HEK293T (cell line): ENCODE measurements around the gene POU1F1.
"Not testable (repeated sequence)": the region's sequence is repeated elsewhere in the genome, so short reads cannot be mapped to it uniquely, and the experiment has no call there.

Experiments used
- BHLHE40 ChIP-seq: fragments of 450-650 bp; IDR thresholded peaks from 2 replicates; pipeline ENCODE4 v1.6.1; 2016; ENCODE audit warnings: mild to moderate bottlenecking, moderate library complexity, borderline replicate concordance
- FOXK2 ChIP-seq: fragments of 450-650 bp; IDR thresholded peaks from 2 replicates; pipeline ENCODE4 v1.6.1; 2016; ENCODE audit warnings: mild to moderate bottlenecking
- HDGF ChIP-seq: fragments of 450-650 bp; IDR thresholded peaks from 2 replicates; pipeline ENCODE4 v1.6.1; 2017; ENCODE audit warnings: antibody characterized with exemption, borderline replicate concordance
- SP1 ChIP-seq: fragments of 450-650 bp; IDR thresholded peaks from 2 replicates; pipeline ENCODE4 v1.6.1; 2017
- SUZ12 ChIP-seq: fragments of 450-650 bp; IDR thresholded peaks from 2 replicates; pipeline ENCODE4 v1.6.1; 2016; ENCODE audit warnings: mild to moderate bottlenecking
- TARDBP ChIP-seq: fragments of 450-650 bp; IDR thresholded peaks from 2 replicates; pipeline ENCODE4 v1.6.1; 2016
- ZNF384 ChIP-seq: fragments of 450-650 bp; IDR thresholded peaks from 2 replicates; pipeline ENCODE4 v1.6.1; 2016

DNA sequence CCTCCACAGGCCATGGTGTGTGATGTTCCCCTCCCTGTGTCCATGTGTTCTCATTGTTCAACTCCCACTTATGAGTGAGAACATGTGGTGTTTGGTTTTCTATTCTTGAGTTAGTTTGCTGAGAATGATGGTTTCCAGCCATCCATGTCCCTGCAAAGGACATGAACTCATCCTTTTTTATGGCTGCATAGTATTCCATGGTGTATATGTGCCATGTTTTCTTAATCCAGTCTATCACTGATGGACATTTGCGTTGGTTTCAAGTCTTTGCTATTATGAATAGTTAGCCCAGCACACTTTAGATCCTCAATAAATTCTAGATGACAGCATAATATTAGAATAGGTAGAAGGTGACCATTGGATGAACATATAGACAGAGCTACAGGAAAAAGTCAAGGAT is 28.6 kb upstream of the POU1F1 start:
- not testable (repeated sequence) for TF ChIP-seq TARDBP, HDGF, BHLHE40, SUZ12, SP1, ZNF384, FOXK2
